ENCODE data around the gene WDFY3.
"Not testable (repeated sequence)": the region's sequence is repeated elsewhere in the genome, so short reads cannot be mapped to it uniquely, and the experiment has no call there.

The WDFY3 gene

DNA sequence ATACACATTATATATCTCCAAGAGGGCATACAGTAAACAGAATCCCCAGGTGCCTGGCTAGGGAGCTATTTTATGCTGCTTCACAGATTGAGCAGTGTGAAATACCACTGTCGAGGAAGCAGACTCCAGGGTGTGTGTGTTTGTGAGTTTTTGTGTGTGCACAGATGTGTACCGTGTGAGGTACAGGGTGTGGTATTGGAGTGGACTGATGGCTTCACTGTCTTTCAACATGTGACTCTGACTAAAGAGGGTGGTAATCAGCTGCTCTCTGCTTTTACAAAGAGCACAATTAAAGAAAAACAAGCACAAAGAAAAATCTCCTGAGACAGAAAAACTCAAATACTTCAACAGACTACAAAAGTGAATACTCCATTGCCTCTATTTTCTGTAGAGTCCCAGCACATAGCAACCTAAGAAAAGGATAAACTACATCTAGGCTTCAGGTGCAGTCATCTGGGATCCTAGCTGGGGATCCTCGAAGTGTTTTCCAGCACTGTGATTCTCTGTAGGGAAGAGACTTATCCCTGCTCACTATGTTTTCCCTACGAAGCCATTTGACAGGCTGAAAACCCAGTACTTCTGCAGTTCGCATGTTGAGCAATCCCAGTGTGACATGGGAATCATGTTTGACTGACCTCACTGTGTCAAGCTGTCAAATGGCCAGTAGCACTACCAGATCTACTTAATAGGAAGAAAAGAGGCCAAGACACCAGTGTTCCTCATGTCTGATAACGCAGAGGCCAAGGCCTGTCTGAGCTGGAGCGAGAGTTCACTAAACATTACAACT is 283.2 kb downstream of the WDFY3 start:
- POLR2A ChIA-PET (ENCODE audit: low non-redundant PET): interaction anchor here (0.6 kb wide), 1 partner anchor 1226 kb away, joined by 3 read pairs; no protein-coding TSS in a partner anchor
- DNase-seq (ENCODE audit: low spot score): no peak
- CTCF ChIA-PET: no interaction called here
- TF ChIP-seq, protein P1, sequence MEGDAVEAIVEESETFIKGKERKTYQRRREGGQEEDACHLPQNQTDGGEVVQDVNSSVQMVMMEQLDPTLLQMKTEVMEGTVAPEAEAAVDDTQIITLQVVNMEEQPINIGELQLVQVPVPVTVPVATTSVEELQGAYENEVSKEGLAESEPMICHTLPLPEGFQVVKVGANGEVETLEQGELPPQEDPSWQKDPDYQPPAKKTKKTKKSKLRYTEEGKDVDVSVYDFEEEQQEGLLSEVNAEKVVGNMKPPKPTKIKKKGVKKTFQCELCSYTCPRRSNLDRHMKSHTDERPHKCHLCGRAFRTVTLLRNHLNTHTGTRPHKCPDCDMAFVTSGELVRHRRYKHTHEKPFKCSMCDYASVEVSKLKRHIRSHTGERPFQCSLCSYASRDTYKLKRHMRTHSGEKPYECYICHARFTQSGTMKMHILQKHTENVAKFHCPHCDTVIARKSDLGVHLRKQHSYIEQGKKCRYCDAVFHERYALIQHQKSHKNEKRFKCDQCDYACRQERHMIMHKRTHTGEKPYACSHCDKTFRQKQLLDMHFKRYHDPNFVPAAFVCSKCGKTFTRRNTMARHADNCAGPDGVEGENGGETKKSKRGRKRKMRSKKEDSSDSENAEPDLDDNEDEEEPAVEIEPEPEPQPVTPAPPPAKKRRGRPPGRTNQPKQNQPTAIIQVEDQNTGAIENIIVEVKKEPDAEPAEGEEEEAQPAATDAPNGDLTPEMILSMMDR (conservative IDR thresholded peaks at IDR 0.05; ENCODE audit: low read depth): no peak
- no peak overlapping the region for H3K27ac ChIP-seq

DNA sequence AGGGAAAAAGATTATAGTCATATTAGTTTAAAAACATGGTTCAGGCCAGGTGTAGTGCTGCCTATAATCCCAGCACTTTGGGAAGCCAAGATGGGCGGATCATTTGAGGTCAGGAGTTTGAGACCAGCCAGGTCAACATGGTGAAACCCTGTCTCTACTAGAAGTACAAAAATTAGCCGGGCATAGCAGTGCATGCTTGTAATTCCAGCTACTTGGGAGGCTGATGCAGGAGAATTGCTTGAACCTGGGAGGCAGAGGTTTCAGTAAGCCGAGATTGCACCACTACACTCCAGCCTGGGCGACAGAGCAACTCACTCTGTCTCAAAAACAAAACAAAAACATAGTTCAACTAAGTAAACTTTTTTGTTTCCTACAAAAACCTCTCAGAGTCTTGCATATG is 283.8 kb downstream of the WDFY3 start:
- CTCF ChIA-PET; H3K27ac ChIP-seq; POLR2A ChIA-PET (ENCODE audit: low non-redundant PET): not testable (repeated sequence)

DNA sequence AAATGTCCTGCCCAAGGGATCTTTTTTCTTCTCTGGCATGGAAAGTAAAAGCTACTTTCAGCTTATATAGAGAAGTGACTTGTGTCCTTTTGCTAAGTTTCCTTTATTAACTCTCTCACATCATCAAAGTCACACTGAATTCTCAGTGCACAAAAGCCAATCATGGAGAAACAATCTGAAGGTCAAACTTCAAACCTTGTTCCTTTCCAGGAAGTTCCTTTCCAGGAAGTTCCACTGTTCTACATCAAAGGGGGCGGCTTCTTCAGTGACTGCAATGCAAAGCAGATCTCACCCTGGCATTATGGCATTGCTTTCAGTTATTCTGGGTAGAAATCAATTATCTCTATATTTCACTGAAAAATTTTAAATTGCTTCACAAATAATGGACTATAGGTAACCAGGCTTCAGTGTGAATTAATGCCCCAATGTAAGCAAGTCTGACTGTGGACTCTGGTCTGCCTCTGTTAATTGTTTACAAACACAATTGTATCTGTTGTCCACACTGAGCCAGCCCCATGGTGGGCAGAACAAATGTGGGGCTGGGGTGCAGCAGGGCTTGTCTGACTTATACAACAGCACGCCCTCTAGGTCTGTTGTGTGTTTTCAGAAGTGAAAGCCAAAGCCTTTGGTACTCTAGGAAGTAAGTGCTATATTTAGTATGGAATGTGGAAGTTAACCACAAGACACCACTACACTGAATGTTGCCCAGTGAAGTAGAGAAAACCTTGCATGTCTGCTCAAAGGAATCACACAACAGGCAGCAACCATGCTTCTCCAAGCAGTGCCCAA is 284.8 kb downstream of the WDFY3 start:
- peak; percentile 9 for DNase-seq (ENCODE audit: low spot score)

More for the DNA sequence above, 283.8 kb downstream of the WDFY3 start:
- not testable (repeated sequence) for DNase-seq (ENCODE audit: low spot score)

DNA sequence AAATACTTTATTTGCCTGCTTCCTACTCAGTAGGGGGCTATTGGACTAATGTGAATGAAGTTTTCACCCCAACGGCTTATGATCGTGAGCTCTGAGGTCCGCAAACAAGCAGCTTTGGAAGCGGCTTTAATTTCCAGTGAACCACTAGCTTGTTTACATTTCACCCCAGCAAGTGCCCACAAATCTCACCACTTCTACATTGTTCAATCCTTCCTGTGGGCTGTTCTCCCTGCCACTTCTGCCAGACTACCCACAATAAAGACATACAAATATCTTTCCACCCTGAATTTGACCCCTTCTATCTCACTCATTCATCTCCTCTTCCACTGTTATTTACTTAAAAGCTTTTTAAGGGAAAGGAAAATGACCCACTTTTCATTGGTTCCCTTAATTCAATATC is 285.5 kb downstream of the WDFY3 start:
- ChIA-PET CTCF (no interaction called here), POLR2A (ENCODE audit: low non-redundant PET) (no interaction called here)
- TF ChIP-seq, protein P1 (conservative IDR thresholded peaks at IDR 0.05; ENCODE audit: low read depth): no peak
- no peak overlapping the region for H3K27ac ChIP-seq
- DNase-seq (ENCODE audit: low spot score): no peak

More for the DNA sequence above, 284.8 kb downstream of the WDFY3 start:
- ChIA-PET POLR2A (ENCODE audit: low non-redundant PET) (no interaction called here), CTCF (interaction anchor here (0.7 kb wide), 1 partner anchor 74 kb away, joined by 3 read pairs; no protein-coding TSS in a partner anchor)
- H3K27ac ChIP-seq: no peak overlapping the region
- TF ChIP-seq, protein P1 (conservative IDR thresholded peaks at IDR 0.05; ENCODE audit: low read depth): no peak

DNA sequence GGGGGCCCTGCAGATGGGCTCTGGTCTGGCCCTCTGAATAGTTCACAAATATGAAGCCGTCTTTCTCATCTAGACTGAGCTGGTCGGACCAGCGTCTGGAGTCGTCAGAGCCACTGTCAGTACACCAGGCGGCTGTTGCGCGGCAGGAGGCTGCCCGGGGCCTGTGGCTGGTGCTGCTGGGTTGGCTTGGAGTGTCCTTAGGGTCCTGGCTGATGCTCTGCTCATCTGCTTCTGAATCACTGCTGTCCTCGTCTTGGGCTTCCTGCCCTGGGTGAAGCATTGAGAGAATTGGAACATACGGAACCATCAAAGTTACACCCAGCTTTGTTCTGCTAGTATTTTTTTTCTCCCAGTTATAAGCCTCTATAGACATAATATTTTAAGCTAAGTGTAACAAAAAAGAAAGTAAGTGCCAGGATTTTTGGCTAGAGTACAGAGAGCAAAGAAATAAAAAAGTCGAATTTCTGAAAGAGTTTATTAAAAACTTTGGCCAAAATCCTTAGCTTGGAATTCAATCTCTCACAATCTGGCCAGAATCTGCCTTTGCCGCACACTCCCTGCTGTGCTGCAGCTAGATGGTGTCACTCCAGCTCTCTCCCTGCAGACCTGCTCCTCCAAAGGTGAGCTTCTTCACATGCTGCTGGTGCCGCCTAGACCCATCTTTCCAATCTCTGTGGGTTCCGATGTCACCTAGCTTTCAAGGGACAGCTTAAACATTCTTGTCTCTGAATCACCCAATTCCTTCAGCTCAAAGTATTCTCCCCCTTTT is 287.3 kb downstream of the WDFY3 start:
- H3K27ac ChIP-seq: no peak overlapping the region
- POLR2A ChIA-PET (ENCODE audit: low non-redundant PET): no interaction called here
- TF ChIP-seq, protein P1 (conservative IDR thresholded peaks at IDR 0.05; ENCODE audit: low read depth): no peak
- CTCF ChIA-PET: interaction anchor here (0.7 to 0.8 kb wide), 2 partner anchors 36 to 400 kb away, joined by 3 read pairs; no protein-coding TSS in a partner anchor
- no peak for DNase-seq (ENCODE audit: low spot score)

DNA sequence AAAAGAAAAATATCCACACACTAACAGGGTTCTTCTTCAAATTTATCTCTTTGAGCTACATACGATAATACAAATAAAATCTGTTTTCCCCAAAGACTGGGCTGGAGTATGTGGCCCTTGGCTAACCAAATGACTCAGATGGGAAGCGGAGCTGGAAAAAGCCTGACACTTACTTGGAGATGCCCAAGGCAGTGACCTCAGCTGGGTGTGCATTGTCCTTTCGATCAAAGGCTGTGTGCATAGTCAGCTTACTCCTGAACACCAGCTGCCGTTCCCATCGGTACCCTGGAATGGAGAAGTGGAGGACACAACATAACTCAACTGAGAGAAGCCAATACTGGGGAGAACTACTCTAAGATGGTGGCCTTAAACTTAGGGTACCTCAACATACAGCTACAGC is 288.5 kb downstream of the WDFY3 start:
- H3K27ac ChIP-seq: no peak overlapping the region
- DNase-seq (ENCODE audit: low spot score): no peak
- ChIA-PET POLR2A (ENCODE audit: low non-redundant PET) (no interaction called here), CTCF (interaction anchor here (0.6 kb wide), 1 partner anchor 73 kb away, joined by 3 read pairs; no protein-coding TSS in a partner anchor)
- TF ChIP-seq, protein P1 (conservative IDR thresholded peaks at IDR 0.05; ENCODE audit: low read depth): no peak

All from RWPE1 (cell line).